NCI-H2171 treated with DMSO at 0.1 percent for 48 hours (cell line): ENCODE results near the gene TMC1.
"Not testable (repeated sequence)": the region's sequence is repeated elsewhere in the genome, so short reads cannot be mapped to it uniquely, and the experiment has no call there.

Experiments
- DNase-seq: peaks from one replicate; lab custom pipeline; 2025; lab: John Stamatoyannopoulos, UW

The TMC1 gene

DNA sequence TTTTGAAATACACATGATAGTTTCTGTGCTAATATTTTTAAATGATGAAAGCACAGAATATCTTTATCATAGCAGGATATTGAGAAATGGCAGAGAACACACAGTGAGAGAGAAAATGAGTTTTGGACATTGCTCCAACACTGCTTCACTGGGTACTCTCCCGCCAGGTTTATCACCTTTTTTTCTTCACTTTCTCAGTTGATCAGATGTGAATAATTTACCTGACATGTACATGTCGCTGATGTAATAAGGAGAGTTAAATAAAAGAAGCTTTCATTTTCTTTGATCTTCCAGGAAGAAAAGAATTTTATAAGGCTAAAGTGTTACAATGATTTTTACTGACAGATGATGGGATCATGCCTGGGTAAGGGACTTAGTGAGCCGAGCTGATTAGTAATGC is 297.0 kb downstream of the TMC1 start:
- DNase-seq: no peak

DNA sequence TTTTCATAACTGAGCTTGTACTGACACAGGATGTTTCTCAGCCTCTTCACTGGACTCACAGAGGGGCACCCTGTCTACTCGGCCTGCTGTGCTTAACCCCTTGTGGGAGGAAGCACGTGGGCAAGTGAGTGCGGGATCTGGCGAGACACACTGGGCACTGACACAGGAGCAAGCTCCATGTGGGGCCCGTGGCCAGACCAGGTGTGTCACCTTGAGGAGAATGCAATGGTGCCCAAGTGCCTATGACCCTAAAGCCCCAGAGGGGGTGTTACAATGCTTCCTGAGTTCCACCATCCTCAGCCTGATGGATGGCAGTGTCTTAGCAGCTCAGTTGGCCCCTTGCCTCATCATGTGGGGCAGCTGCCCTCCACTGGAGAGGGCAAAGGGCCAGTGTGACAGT is 302.6 kb downstream of the TMC1 start:
- no peak for DNase-seq

DNA sequence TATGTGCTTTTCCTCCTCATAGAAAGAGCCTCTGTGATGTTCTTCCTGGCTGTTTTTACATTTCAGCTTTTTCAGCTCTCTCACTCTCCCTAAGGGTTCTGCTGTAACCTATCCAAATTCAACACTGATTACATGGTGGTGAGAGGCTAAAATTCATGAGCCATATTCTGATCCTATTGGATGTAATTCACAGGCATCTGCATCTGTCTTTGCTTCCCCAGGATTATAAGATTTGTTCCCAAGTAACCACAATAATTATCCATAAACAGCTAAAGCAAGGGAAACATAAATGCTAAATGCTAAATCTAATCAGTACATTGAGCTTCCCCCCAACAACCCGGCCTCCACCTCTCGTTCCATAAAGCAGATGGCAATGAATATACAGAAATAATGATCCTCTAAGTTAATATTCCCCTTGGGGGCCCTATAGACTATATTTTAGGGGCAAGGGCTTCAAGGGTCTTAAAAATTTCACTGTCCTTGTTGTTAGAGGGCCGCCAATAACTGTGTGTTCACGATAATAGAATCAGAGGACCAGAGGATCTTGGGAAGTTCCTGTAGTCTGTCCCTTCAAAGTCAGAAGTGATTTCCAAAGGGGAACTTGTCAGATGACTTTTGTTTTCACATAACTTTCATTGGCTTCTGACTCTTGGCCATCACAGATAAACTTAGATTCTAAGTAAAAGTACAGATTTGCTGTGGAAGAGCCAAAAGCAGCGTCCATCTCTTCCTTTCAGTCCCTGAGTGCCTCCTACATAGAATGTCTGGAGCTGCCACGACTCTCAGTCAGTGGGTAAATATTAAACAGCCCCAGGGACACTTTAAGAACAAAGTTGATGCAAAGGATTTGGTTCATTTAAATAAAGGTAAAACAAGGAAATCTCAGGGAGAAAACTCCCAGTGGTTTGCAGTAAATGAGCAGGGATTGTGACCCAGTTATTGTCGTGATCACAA is 305.9 kb downstream of the TMC1 start:
- no peak for DNase-seq

DNA sequence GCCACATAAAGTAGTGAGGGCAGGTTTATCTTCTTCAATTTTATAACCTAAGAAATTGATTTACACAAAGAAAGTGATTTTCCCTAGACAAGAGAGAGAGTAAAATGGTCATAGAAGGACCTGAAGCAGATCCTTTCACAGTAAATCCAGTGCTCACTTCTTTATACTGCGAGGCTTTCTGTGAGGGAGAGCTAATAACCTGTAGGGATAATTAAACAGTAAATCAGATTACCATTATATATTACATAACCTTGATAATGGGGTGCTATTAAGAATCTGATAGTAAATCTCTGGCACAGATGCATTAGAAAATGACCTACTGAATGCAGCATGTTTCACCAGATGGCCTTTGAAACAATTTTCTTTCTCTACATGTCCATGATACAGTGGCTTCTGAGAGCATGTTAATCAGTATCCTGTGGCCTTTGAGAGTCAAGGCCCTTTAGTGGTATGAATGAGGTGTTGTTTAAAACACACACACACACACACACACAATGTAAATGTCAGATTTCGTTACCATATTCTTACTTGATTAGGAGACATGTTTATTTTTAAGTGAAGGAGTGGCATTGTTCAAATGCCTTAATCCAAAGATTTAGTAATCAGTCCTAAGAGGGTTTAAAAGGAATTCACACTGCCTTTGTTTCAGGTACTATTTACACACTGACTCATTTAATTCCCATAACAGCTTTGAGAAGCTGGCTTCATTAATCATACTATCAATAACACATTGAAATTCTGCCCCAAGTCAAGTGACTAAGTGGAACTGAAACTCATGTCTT is 306.7 kb downstream of the TMC1 start:
- DNase-seq: no peak

DNA sequence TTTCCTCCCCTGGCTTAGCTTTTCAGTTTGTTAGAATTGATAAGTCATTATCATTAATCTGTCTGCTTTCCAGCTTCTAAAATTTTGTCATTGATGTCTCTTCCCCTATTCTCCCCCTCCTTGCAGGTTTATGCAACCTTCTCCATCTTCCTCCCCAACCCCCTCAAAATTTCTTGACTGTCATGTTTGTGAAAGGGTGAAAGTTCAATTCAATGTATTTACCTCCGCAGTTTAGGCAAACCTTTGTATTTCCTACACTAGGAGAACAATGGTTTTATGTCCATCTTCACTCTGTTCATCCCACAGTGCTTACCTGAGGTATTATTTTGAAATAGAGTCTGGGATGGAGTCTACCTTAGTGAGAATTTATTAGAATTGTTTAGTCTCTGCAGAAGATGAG is 313.6 kb downstream of the TMC1 start:
- DNase-seq: no peak

DNA sequence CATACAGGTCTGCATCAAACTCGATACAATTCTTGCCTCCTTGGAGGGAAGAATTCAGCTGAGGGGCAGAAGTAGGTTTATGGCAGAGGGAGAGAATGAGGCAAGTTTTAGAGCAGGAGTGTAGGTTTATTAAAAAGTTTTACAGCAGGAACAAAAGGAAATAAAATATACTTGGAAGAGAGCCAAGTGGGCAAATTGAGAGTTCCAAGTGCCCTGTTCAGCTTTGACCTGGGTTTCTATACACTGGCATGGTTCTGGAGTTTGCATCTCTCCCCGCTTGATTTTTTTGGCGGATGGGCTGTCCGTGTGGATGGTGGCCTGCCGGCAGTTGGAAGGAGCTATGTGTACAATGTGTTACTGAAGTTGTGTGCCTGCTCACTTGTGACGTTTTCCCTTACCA is 315.4 kb downstream of the TMC1 start:
- DNase-seq: no peak

DNA sequence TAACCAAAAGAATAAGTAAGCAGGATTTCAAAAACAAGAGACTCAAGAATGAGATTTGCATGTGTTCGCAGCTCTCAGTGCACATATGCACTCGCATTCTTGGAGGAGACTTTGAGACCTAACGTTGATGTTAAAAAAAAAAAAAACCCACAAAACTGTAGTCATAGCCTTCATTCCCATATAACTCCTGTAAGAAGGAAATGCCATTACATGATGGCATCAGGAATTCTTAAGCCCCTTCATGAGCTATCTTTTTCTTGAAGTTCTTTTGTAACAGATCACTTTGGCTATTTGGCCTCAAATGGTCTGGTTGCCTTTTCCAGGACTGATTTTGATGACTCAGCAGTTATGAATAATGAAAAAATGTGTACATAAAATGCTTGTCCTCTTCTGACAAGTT is 317.7 kb downstream of the TMC1 start:
- DNase-seq: no peak

DNA sequence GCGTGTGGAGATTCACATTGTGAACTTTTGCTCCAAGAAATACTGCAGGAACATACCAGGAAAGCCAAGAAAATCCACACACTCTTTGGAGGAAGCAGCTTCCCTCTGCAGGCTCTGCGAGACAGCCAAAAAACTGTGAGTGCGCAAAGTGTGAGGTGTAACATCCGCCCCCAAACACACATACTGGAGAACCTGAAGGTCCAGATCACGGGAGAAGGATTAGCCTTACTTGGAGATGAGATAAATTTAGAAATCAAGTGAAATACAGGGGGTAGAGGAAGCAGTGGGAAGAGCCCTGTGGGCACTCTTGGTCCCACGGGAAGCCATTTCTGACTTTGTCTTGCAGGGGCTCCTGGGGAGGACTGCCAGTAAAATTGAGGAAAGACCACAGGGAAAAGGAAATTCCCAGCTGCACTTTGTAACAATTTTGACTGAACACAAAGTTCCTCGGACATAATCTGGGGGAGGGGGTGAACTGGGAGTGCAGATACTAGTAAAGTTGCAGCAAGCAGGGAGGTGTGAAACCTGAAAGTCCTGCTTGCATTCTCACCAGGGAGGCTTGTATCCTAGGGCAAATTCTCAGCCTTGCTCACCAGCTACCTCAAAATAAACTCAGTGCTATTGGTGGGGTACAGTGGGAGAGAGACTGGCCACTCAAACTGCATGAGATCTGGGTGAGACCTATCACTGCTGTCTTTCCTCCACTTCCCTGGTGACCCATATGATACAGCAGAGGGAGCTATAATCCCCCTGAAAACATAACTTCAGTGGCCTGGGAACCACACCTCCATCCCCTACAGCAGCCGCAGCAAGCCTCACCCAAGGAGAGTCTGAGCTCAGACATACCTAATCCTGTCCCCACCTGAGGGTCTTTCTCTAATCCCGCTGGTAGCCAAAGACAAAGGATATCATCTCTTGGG is 322.4 kb downstream of the TMC1 start:
- DNase-seq: no peak

DNA sequence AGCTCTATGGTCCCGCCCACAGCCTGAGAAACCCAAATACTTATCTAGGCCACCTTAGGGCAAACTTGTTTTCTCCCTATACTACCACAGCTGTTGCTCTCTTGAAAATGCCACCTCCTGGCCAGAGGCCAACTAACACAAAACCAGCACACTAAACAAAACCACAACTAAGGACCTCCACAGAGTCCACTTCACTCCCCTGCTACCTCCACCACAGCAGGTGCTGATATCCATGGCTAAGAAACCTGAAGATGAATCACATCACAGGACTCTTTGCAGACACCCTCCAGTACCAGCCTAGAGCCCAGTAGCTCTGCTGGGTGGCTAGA is 323.0 kb downstream of the TMC1 start:
- no peak for DNase-seq

DNA sequence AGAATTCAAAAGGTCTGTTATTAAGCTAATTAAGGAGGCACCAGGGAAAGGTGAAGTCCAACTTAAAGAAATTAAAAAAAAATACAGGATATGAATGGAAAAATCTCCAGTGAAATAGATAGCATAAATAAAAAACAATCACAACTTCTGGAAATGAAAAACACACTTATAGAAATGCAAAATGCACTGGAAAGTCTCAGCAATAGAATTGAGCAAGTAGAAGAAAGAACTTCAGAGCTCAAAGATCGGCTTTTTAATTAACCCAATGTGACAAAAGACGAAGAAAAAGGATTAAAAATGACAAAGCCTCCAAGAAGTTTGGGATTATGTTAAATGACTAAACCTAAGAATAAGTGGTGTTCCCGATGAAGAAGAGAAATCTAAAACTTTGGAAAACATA is 323.6 kb downstream of the TMC1 start:
- DNase-seq: not testable (repeated sequence)

DNA sequence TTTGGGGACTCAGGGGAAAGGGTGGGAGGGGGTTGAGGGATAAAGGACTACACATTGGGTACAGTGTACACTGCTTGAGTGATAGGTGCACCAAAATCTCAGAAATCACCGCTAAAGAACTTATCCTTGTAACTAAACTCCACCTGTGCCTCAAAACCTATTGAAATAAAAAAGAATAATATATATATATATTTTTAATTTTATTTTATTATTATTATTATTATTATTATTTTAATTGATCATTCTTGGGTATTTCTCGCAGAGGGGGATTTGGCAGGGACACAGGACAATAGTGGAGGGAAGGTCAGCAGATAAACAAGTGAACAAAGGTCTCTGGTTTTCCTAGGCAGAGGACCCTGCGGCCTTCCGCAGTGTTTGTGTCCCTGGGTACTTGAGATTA is 328.8 kb downstream of the TMC1 start:
- DNase-seq: not testable (repeated sequence)

DNA sequence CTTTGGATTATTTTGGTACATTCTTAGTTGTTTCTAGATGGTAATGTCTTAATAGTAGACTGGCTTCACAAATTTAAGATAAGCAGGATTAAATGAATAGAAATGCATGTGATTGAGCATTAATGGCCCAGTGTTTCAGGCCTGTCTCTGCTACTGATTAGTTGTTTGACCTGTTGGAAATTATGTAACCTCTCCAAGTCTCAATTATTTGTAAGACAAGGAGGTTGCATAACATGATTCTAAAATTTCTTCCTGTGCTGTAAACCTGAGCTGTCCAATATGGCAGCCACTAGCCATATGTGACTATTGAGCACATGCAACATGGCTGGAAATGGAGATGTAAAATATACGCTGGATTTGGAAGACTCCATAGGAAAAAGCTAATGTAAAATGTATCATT is 333.9 kb downstream of the TMC1 start:
- DNase-seq: no peak

DNA sequence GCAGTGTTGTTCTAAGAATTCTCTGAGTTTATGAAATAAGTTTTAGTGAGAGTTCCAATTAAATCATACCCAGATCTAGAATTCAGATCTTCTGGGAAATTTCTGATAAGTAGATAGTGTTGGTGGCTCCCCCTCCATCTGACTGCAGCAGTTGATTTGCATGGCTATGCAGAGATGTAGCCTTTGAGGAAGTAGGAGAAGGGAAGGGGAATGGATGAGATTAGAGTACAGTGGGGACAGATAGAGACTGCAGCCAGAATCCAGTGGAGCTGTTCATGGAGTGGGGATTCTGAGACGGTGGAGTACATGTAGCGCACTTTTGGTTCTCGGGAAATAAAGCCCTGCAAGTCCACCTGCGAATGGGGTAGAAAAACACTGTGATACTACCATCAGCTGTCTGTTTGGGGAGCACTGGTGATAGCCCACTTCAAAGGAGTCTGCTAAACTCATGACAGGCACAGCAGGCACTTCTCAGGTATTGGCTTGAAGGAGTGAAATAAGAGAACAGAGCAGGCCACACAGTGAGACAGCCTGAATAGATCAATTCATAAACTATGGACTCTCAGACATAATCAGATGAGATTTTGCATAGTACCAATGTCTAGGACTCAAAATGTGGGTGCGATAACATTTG is 334.6 kb downstream of the TMC1 start:
- DNase-seq: no peak

DNA sequence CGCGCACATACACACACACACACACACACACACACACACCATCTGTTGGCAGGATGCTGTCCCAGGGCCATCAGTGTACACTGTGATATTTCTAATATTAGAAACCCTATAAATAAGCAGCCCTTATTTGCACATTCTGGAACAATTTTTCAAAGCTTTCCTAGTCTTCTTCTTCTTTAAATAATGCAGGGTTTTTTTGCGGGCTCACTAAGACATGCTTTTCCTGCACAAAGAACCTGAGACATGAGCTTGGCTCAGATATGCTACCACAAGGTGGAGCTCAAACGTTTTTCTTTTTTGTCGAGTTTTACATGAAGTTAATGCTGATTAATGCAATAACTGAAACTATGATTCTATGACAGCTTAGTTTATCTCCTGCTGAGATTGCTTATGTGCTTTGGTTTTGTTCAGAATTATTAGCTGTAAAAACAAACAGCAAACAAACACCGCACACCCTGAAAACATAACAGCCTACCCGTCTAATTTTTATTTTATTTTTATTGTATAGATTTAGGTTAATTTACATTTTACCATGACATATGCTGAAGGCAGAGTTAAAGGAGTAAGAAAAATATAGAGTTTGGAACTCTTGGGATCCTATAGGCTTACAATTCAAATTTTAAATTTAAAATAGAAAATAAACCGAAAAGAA is 335.7 kb downstream of the TMC1 start:
- DNase-seq: peak; percentile 38

DNA sequence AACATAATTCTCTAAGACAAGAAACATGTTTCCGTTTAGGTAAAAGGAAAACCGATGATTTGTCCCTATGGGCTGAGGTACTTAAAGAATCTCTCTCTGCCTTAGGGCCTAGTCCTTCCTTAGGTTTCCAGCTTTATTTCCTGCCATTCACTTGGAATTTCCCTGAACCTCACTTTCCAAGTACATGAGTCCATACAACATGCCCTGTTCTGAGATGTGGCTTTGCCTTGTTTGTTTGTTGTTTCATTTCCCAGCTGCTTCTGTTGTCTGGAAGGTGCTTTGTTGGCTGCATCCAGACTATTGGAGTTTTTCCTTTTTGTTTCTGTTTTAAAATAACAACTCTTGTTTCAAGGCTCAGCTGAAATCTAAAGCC is 336.2 kb downstream of the TMC1 start:
- DNase-seq: no peak

DNA sequence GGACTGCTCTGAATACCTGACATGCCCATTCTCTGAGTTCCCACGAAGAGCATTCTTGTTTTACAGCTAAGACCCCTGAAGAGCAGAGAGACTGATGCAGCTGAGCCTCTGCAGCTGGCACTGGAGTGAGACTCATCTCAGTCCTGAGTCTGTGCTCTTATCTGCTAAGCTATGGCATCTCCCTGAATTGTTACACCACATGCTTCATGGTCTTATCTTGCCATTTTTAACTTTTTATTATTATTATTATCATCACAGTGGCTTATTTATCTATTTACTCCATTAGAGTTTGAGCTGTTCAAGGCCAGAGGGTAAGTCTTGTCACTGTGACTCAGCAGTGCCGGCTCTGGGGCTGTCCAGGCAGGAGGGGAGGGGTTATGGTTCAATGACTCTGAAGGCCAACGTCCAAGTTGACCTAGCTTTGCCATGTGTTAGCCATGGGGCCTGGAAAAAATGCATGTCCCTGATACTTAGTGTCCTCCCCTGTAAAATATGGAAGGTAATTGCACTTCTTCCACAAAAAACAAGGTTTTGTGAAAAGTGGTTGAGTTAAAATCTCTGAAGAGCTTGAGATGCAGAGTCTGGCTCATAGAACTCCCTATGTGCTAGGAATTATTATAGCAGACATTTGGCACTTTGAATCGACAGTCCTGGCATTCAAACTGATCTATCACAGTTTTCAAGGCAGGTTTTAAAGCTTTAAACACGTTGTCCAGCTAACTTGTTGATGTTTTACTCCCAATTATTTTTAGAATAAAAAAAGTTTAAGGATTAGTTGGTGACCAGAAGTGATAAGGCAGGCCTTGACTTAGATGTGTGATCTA is 336.9 kb downstream of the TMC1 start:
- DNase-seq: no peak

DNA sequence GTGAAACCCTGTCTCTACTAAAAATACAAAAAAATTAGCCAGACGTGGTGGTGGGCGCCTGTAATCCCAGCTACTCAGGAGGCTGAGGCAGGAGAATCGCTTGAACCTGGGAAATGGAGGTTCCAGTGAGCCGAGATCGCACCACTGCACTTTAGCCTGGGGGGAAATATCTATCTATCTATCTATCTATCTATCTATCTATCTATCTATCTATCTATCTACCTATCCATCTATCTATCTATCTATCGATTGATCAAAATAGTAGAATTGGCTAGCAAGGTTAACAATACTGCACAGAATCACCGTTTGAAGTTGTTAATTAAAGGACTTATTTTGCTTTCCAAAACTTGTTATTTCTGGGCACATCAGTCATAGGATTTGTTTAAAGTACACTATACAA is 341.4 kb downstream of the TMC1 start:
- not testable (repeated sequence) for DNase-seq

DNA sequence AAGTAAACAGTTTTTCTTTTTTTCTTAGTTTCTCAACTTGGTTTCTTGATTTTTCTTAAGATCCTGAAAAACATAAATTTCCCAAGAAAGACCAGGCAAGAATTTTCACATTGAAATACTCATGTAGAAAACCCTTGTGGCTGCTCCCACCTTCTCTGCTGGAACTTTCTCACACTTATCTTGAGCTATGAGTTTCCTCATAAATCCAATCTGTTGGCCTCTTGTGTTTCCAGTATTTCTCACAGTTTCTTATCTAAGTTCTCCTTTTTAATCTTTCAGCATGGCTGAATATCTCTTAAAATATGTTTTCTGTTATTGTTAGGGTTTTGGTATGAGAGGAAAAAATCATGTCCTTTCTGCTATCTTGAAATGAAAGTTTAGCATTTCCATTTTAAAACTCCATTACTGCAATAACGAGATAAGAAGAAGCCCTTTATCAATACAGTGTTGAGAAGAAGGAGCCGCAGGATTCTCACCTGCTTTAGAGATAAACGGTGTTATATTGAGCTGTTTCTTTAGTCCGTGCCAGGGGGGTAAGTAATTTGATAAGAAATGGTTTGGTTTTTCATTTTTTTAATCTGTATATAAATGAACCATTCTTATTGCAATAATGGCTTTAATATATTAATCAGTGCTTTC is 342.2 kb downstream of the TMC1 start:
- no peak for DNase-seq

DNA sequence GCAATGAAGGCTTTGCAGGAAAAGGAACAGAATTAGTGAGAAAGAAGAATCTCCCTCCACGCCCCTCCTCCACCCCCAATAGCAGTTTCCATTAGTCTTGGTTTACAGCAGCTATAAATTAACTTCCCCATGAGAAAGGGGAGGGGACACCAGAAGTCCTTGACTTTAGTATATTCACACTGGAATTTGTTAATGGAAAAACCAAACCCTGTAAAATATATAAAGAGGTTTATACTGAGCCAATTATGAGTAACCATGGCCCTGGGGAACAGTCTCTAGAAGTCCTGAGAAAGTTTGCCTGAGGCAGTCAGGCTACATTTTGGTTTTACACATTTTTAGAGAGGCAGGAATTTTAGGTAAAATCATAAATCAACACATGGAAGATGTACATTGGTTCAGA is 342.9 kb downstream of the TMC1 start:
- no peak for DNase-seq

DNA sequence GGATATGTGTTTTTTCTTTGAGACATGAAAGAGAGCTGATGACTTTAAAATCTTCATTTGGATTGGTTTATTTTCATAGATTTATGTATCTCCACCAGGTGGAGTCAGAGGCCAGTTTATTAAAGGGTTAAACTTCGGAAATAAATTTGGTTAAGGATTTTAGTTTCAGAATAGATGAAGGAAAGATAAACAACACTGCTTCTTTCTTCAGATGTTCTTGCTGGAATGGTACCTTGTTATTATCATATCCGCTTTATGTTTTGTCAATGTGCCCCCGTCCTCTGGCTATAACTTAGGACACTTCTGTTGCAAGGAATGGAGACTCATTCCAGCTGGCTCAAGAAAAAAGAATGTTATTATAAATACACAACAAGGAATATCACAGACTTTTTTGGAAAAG is 350.3 kb downstream of the TMC1 start:
- DNase-seq: no peak
